ENCODE measurements around the gene KLF3.

KLF3 gene

DNA sequence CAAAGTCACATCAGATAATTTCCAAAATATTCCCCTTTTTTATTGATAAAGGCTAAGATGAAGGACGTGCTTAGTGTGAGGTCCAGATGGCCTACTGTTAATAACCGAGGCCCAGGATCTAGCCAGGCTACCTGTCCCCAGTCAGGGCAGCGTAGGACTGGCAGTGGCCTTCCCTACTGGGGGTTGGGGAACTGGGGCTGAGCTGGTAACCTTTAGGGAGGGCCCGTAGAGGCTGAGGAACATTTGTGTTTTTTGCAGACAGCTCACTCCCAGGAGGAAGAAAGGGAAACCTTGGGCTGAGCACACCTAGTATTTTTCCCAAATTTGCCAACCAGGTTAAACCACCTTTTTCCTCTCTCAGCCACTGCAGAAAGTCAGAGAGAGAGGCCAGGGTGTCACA, 59.1 kb downstream of the KLF3 start:
- peaks cover 3% of the 10 kb centered on the region; the same call in 1 of the 2 replicates for H3K4me1 ChIP-seq (ENCODE audit: control insufficient read depth, insufficient read depth, low read length)
- no peaks in the 10 kb centered on the region for H3K36me3 ChIP-seq (ENCODE audit: control insufficient read depth in 2 of 2, insufficient read depth in 1 of 2, low read length in 2 of 2)
- H3K4me3 ChIP-seq (ENCODE audit: low read depth, low read length): no peak overlapping the region
- TF ChIP-seq ZNF214 (tag by site-specific recombination; IDR thresholded peaks at IDR 0.05; ENCODE audit: borderline replicate concordance) (no peak), ZNF580 (tag by site-specific recombination; IDR thresholded peaks at IDR 0.05) (no peak), HOXD13 (CRISPR knock-in tag; IDR thresholded peaks at IDR 0.05; ENCODE audit: borderline replicate concordance) (no peak), ZBTB6 (tag by site-specific recombination; IDR thresholded peaks at IDR 0.05) (no peak), ZNF292 (tag by site-specific recombination; IDR thresholded peaks at IDR 0.05; ENCODE audit: borderline replicate concordance, low read depth) (no peak), ZNF335 (tag by site-specific recombination; conservative IDR thresholded peaks at IDR 0.05) (no peak), ZNF37A (tag by site-specific recombination; IDR thresholded peaks at IDR 0.05) (no peak), ZNF174 (tag by site-specific recombination; IDR thresholded peaks at IDR 0.05) (no peak), ZNF585B (tag by site-specific recombination; IDR thresholded peaks at IDR 0.05) (no peak), ZNF2 (tag by site-specific recombination; IDR thresholded peaks at IDR 0.05) (no peak), SP3 (tag by site-specific recombination; IDR thresholded peaks at IDR 0.05) (no peak), ZNF600 (tag by site-specific recombination; IDR thresholded peaks at IDR 0.05) (no peak), ZNF530 (tag by site-specific recombination; IDR thresholded peaks at IDR 0.05; ENCODE audit: low read depth) (no peak)
- no peak overlapping the region for H3K27ac ChIP-seq (ENCODE audit: extremely low read depth, low read depth, low read length)
- ChIA-PET CTCF (no interaction called here), POLR2A (no interaction called here)
- H3K9me3 ChIP-seq (ENCODE audit: control insufficient read depth, insufficient read depth, low read depth, low read length): no peaks in the 10 kb centered on the region

DNA sequence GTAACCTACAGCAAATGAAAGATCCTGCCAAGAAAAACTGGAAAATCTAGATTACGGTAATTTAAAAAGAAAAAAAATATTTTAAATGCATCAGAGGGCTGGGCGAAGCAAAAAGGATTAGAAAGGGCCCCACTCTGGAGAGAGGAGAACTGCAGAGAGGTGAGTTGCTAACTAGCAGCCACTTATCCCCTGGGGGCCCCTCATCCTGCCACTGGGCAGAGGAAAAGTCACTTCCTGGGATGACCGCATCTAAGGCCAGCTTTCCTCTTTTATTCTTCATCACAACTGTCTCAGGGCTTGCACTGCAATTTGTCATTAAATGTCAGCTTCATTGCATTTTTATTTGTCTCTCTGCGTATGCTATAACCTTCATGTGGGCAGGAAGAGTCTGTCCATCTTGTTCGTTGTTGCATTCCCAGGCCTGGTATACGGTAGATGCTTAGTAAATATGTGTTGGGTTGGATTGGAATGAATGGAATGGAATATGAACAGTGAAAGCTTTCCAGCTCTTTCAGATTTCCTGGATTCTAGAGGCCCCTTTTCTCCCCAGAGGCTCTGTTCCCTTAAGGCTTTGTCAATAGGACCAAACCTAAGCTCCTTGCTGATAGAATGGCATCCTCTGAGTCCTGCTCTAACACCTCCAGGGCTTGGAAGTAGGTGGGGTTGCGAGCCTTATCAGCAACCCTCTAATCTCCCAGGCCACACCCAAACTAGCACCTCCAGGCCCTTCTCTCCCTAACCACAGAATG, 59.9 kb downstream of the KLF3 start:
- CTCF ChIA-PET: no interaction called here
- H3K36me3 ChIP-seq (ENCODE audit: control insufficient read depth in 2 of 2, insufficient read depth in 1 of 2, low read length in 2 of 2): no peaks in the 10 kb centered on the region
- no peak overlapping the region for H3K27ac ChIP-seq (ENCODE audit: extremely low read depth, low read depth, low read length)
- no peak overlapping the region for H3K4me3 ChIP-seq (ENCODE audit: low read depth, low read length)
- POLR2A ChIA-PET: no interaction called here
- peaks cover 3% of the 10 kb centered on the region; the same call in 1 of the 2 replicates for H3K4me1 ChIP-seq (ENCODE audit: control insufficient read depth, insufficient read depth, low read length)
- TF ChIP-seq PRDM1 (tag by site-specific recombination; IDR thresholded peaks at IDR 0.05): no peak
- no peak for TF ChIP-seq ZNF169 (tag by site-specific recombination; IDR thresholded peaks at IDR 0.05)
- TF ChIP-seq ZNF837 (tag by site-specific recombination; IDR thresholded peaks at IDR 0.05): no peak
- TF ChIP-seq ZNF777 (tag by site-specific recombination; IDR thresholded peaks at IDR 0.05; ENCODE audit: borderline replicate concordance): no peak
- TF ChIP-seq KLF1 (tag by site-specific recombination; IDR thresholded peaks at IDR 0.05): peak; percentile 90
- H3K9me3 ChIP-seq (ENCODE audit: control insufficient read depth, insufficient read depth, low read depth, low read length): no peaks in the 10 kb centered on the region

GRCh38 chr4:38724475-38724808, 60.4 kb downstream of the KLF3 start:
- no peaks in the 10 kb centered on the region for H3K36me3 ChIP-seq (ENCODE audit: control insufficient read depth in 2 of 2, insufficient read depth in 1 of 2, low read length in 2 of 2)
- no peak overlapping the region for H3K27ac ChIP-seq (ENCODE audit: extremely low read depth, low read depth, low read length)
- CTCF ChIA-PET: no interaction called here
- POLR2A ChIA-PET: no interaction called here
- H3K4me3 ChIP-seq (ENCODE audit: low read depth, low read length): no peak overlapping the region
- no peak for TF ChIP-seq ZNF701 (tag by site-specific recombination; IDR thresholded peaks at IDR 0.05)
- TF ChIP-seq ZNF626 (tag by site-specific recombination; IDR thresholded peaks at IDR 0.05): no peak
- TF ChIP-seq ZNF654 (tag by site-specific recombination; IDR thresholded peaks at IDR 0.05; ENCODE audit: low read depth): no peak
- no peak for TF ChIP-seq INSM2 (tag by site-specific recombination; IDR thresholded peaks at IDR 0.05)
- TF ChIP-seq ZNF174 (tag by site-specific recombination; IDR thresholded peaks at IDR 0.05): no peak
- peaks cover 3% of the 10 kb centered on the region; the same call in 1 of the 2 replicates for H3K4me1 ChIP-seq (ENCODE audit: control insufficient read depth, insufficient read depth, low read length)
- H3K9me3 ChIP-seq (ENCODE audit: control insufficient read depth, insufficient read depth, low read depth, low read length): no peaks in the 10 kb centered on the region
